Prostate gland (tissue), 2 donors: ENCODE data around the gene FAM118B. TPM values are rescaled to one million over a fixed set of nuclear protein-coding genes. Genes with fewer than 3 reads are reported as not detected.

ENCODE experiments used
- DNase-seq: peaks from one replicate; pipeline ENCODE4 v3.0.0-alpha.2; 2019; ENCODE audit warnings: low spot score
- H3K27ac ChIP-seq, 2 donors: fragments of 200-600 bp; sonication (generic); 2 replicates each; pipeline ENCODE4 v1.5.1; 2017 to 2019
- H3K27me3 ChIP-seq: fragments of 200-600 bp; sonication (generic); replicated peaks from 2 replicates; pipeline ENCODE4 v1.5.1; 2019; ENCODE audit not compliant: insufficient read depth
- H3K36me3 ChIP-seq, 2 donors: fragments of 200-600 bp; sonication (generic); 1 replicate in 1 of 2; 2 replicates in 1 of 2; pipeline versions ENCODE4 v1.5.1 to v1.8.1; 2017 to 2019
- H3K4me1 ChIP-seq: fragments of 200-600 bp; sonication (generic); replicated peaks from 2 replicates; pipeline ENCODE4 v1.5.1; 2019
- H3K4me3 ChIP-seq, 2 donors: fragments of 200-600 bp; sonication (generic); 2 replicates each; pipeline ENCODE4 v1.5.1; 2017 to 2019
- H3K9me3 ChIP-seq: fragments of 200-600 bp; sonication (generic); 2 replicates; pipeline ENCODE4 v1.5.1; 2017
- CTCF ChIP-seq, 4 experiments: fragments of 200-600 bp in 2 of 4; fragments of 450-650 bp in 2 of 4; sonication (generic) in 2 of 4; IDR thresholded peaks; 1 replicate in 3 of 4; 2 replicates in 1 of 4; pipeline ENCODE4 v1.5.1; 2016 to 2019; ENCODE audit warnings: antibody characterized with exemption in 4 of 4, mild to moderate bottlenecking in 2 of 4, moderate library complexity in 2 of 4
- POLR2A ChIP-seq: fragments of 450-650 bp; IDR thresholded peaks from one replicate; pipeline ENCODE4 v1.6.1; 2016; ENCODE audit warnings: antibody characterized with exemption, mild to moderate bottlenecking
- POLR2AphosphoS5 ChIP-seq: sonication (generic); formaldehyde crosslinking; IDR thresholded peaks from one replicate; pipeline ENCODE4 v1.6.1; 2017; ENCODE audit warnings: antibody characterized with exemption
- WGBS: methylation state at CpG from one replicate; pipeline ENCODE4 v1.1.5; 2018; 5-methylcytosine and 5-hydroxymethylcytosine counted together
- intact Hi-C: fragments of 100-400 bp; cut with DNase I; formaldehyde crosslinking; loops from one replicate; pipeline ENCODE4 v1.14.2; 2022
- total RNA-seq, 2 donors: library from RNA; depleted of rRNA; stranded (reverse); fragments of >200 nt; gene quantifications; one replicate each; pipeline ENCODE4 v1.1.0, GENCODE V29; 2016

Gene FAM118B
- total RNA-seq, 2 donors from 2014 or later: 18.9 to 21.7 TPM

GRCh38 chr11:126282361-126282735 is 70.8 kb downstream of the FAM118B start:
- WGBS: under 1% methylated on average over 15 of the region's 15 CpGs
- no peak for TF ChIP-seq POLR2A
- no peak for TF ChIP-seq POLR2AphosphoS5
- no peak for TF ChIP-seq CTCF (IDR thresholded peaks at IDR 0.05)

GRCh38 chr11:126282736-126283591 is 71.4 kb downstream of the FAM118B start, which contains the start of gene TIRAP:
TIRAP (plus strand) TSS chr11:126283093; CDS start chr11:126290895, 7,802 bp downstream.
- H3K36me3 ChIP-seq: no peaks in the 10 kb centered on the region
- no peaks in the 10 kb centered on the region for H3K27me3 ChIP-seq
- WGBS: under 1% methylated on average over 79 of the region's 82 CpGs
- intact Hi-C loops: no loop called here
- no peaks in the 10 kb centered on the region for H3K9me3 ChIP-seq
- peak within 1 kb of the TSS; percentile 89 to 90 for H3K27ac ChIP-seq
- no peaks in the 10 kb centered on the region for H3K4me1 ChIP-seq
- peak within 1 kb of the TSS; percentile 60 to 66 for H3K4me3 ChIP-seq
- TF ChIP-seq POLR2AphosphoS5: no peak
- peak in 2 of 4 experiments; percentile 28 to 45 for TF ChIP-seq CTCF (IDR thresholded peaks at IDR 0.05)
- TF ChIP-seq POLR2A: peak; percentile 42
- peak; percentile 56 for DNase-seq

More at GRCh38 chr11:126282361-126282735, 70.8 kb downstream of the FAM118B start:
- no peaks in the 10 kb centered on the region for H3K4me1 ChIP-seq
- peak overlapping the region; percentile 89 to 90 for H3K27ac ChIP-seq
- H3K27me3 ChIP-seq: no peaks in the 10 kb centered on the region
- H3K9me3 ChIP-seq: no peaks in the 10 kb centered on the region
- peak overlapping the region; percentile 60 to 66 for H3K4me3 ChIP-seq
- intact Hi-C loops: no loop called here
- H3K36me3 ChIP-seq: no peaks in the 10 kb centered on the region
- DNase-seq: peak; percentile 24

- intact Hi-C loops: no loop called here
- H3K27me3 ChIP-seq: no peaks in the 10 kb centered on the region
- H3K4me1 ChIP-seq: no peaks in the 10 kb centered on the region
- H3K4me3 ChIP-seq: no peak overlapping the region
- H3K9me3 ChIP-seq: no peaks in the 10 kb centered on the region
- DNase-seq: no peak
- no peaks in the 10 kb centered on the region for H3K36me3 ChIP-seq
- H3K27ac ChIP-seq: no peak overlapping the region
- TF ChIP-seq POLR2A (no peak), CTCF (IDR thresholded peaks at IDR 0.05) (no peak), POLR2AphosphoS5 (no peak)
- WGBS: 57% methylated on average over 6 of the region's 6 CpGs
These were observed 73.2 kb downstream of the FAM118B start for GRCh38 chr11:126284829-126285228.

GRCh38 chr11:126288237-126288636 is 76.7 kb downstream of the FAM118B start:
- Histone ChIP-seq H3K4me3 (no peak overlapping the region), H3K36me3 (peaks cover 0 to 4% of the 10 kb centered on the region in 2 donors), H3K27me3 (no peaks in the 10 kb centered on the region), H3K9me3 (no peaks in the 10 kb centered on the region), H3K4me1 (no peaks in the 10 kb centered on the region), H3K27ac (no peak overlapping the region)
- intact Hi-C loops: no loop called here
- TF ChIP-seq CTCF (IDR thresholded peaks at IDR 0.05): no peak
- TF ChIP-seq POLR2A: no peak
- no peak for TF ChIP-seq POLR2AphosphoS5
- WGBS: 89% methylated on average over 6 of the region's 6 CpGs
- DNase-seq: no peak
